ENCODE data around the gene RERE.

DNA sequence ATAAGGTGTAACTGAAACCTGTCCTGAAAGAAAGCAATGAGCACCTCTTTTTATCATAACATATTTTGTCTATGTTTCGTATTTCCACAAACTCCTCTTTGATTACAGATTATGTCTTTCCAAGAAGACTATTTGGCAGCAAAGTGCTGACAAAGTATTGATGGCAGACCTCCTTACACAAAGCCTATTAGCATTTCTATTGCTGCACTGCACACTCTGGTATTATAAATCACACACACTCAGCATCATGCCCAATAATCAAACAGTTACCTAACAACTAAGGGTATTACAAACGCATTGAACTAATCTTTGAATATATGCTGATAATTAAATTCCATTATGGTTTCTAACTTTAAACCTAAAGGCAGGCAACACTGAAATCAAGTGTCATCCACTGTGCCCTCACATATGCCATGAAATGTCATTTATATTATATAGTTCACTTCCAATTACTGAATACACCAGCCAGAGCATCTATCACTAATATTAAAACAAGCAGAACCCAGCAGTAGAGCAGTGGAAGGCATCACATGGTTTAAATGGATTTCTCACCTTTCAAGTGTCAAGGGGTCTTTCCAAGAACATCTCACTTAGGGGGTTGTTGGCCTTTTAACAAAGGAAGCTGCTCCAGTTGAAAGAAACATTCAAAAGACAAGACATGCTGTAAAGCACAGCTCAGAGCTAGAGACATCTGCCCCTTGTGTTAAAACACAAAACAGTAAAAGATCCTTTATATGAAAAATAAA is 239.1 kb downstream of the RERE start:
- TF ChIP-seq, protein P1, sequence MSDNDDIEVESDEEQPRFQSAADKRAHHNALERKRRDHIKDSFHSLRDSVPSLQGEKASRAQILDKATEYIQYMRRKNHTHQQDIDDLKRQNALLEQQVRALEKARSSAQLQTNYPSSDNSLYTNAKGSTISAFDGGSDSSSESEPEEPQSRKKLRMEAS (IDR thresholded peaks at IDR 0.05) = no peak
- TF ChIP-seq YY1 (IDR thresholded peaks at IDR 0.05; ENCODE audit: low read depth) (no peak), TEAD4 (IDR thresholded peaks at IDR 0.05) (no peak), TCF12 (IDR thresholded peaks at IDR 0.05; ENCODE audit: low read depth) (no peak), RAD21 (IDR thresholded peaks at IDR 0.05; ENCODE audit: low read depth) (no peak)

All from Ishikawa (cell line).